HG02798 (cell line): ENCODE results near the gene TRIP12.
A peak's percentile ranks its signal among the peaks of the same experiment; 100 is the strongest.
"Not testable (repeated sequence)": the region's sequence is repeated elsewhere in the genome, so short reads cannot be mapped to it uniquely, and the experiment has no call there.

Experiments used
- ATAC-seq: cut with Tn5 transposase; IDR thresholded peaks from one replicate; pipeline ENCODE4 v1.9.1; 2021; ENCODE audit warnings: mild to moderate bottlenecking; ENCODE audit not compliant: unreplicated experiment, poor library complexity

The TRIP12 gene

GRCh38 chr2:229921101-229921891 lies 513 bp downstream of the TRIP12 start:
- ATAC-seq = peak; percentile 26

- ATAC-seq = no peak
Measured at GRCh38 chr2:229920011-229920641, 1.7 kb downstream of the TRIP12 start.

- no peak for ATAC-seq
Measured at GRCh38 chr2:229917793-229918192, 4.0 kb downstream of the TRIP12 start.

- ATAC-seq = no peak
Measured at GRCh38 chr2:229914171-229914570, 7.6 kb downstream of the TRIP12 start.

GRCh38 chr2:229910832-229911412 lies 10.9 kb downstream of the TRIP12 start:
- peak; percentile 70 for ATAC-seq

GRCh38 chr2:229910147-229910831 lies 11.5 kb downstream of the TRIP12 start:
- ATAC-seq = no peak

- no peak for ATAC-seq
Measured at GRCh38 chr2:229909090-229909489, 12.7 kb downstream of the TRIP12 start.

- no peak for ATAC-seq
Measured at GRCh38 chr2:229905601-229906000, 16.2 kb downstream of the TRIP12 start.

GRCh38 chr2:229903037-229903436 lies 18.8 kb downstream of the TRIP12 start:
- no peak for ATAC-seq

GRCh38 chr2:229901819-229902218 lies 20.0 kb downstream of the TRIP12 start:
- ATAC-seq = no peak

- ATAC-seq = not testable (repeated sequence)
Measured at GRCh38 chr2:229900514-229900913, 21.3 kb downstream of the TRIP12 start.

- ATAC-seq = no peak
Measured at GRCh38 chr2:229900012-229900411, 21.8 kb downstream of the TRIP12 start.

- ATAC-seq = no peak
Measured at GRCh38 chr2:229899604-229900003, 22.2 kb downstream of the TRIP12 start.

- no peak for ATAC-seq
Measured at GRCh38 chr2:229896857-229897256, 25.0 kb downstream of the TRIP12 start.

- no peak for ATAC-seq
Measured at GRCh38 chr2:229889023-229889422, 32.8 kb downstream of the TRIP12 start.

- ATAC-seq = no peak
Measured at GRCh38 chr2:229888031-229888430, 33.8 kb downstream of the TRIP12 start.

- ATAC-seq = no peak
Measured at GRCh38 chr2:229887441-229887840, 34.4 kb downstream of the TRIP12 start.

GRCh38 chr2:229884775-229885699 lies 36.8 kb downstream of the TRIP12 start:
- ATAC-seq = peak; percentile 81

GRCh38 chr2:229882583-229882982 lies 39.2 kb downstream of the TRIP12 start:
- ATAC-seq = no peak
